Measurements from ENCODE around the gene FOXRED1. TPM values are rescaled to one million over a fixed set of nuclear protein-coding genes. Genes with fewer than 3 reads are reported as not detected.

Gene FOXRED1
- total and polyA plus RNA-seq, 2 of the 4 experiments (the other 2 are of a cell fraction): 15.1 to 28.3 TPM

- ATAC-seq (ENCODE audit: low read depth): no peak
- Histone ChIP-seq H3K27me3 (ENCODE audit: control insufficient read depth, insufficient read depth, low read length) (no peaks in the 10 kb centered on the region), H3K27ac (ENCODE audit: insufficient read depth, low read length) (no peak overlapping the region), H3K14ac (replicated peaks; ENCODE audit: low read depth, low read length) (no peak overlapping the region), H4K8ac (ENCODE audit: low read depth in 2 of 2, low read length in 2 of 2) (no peak overlapping the region), H3K23ac (ENCODE audit: low read depth, low read length) (no peak overlapping the region), H3K4me2 (ENCODE audit: low read depth, low read length) (no peak overlapping the region), H2AFZ (replicated peaks; ENCODE audit: low read length, poor library complexity) (no peak overlapping the region), H4K91ac (ENCODE audit: insufficient read depth, low read depth, low read length) (no peak overlapping the region), H3K79me1 (ENCODE audit: low read depth in 1 of 2, low read length in 2 of 2) (peaks cover 0 to 3% of the 10 kb centered on the region in 2 experiments; a peak in 2 of 4 replicates), H3K9ac (ENCODE audit: low read depth, low read length) (no peak overlapping the region), H3K9me1 (ENCODE audit: insufficient read depth, low read length) (no peaks in the 10 kb centered on the region), H2BK15ac (ENCODE audit: low read depth, low read length) (no peak overlapping the region), H2AK9ac (replicated peaks; ENCODE audit: low read depth, low read length, poor library complexity) (no peak overlapping the region), H4K20me1 (ENCODE audit: insufficient read depth, low read length) (no peaks in the 10 kb centered on the region), H3K4me3 (ENCODE audit: insufficient read depth, low read depth, low read length) (no peak overlapping the region), H2BK120ac (ENCODE audit: low read depth, low read length) (no peak overlapping the region), H3K4me1 (ENCODE audit: control insufficient read depth, insufficient read depth, low read length) (no peaks in the 10 kb centered on the region), H3K56ac (ENCODE audit: extremely low read depth, insufficient read depth, low read length) (no peak overlapping the region), H2AK5ac (ENCODE audit: low read depth, low read length) (no peak overlapping the region), H3K36me3 (ENCODE audit: control insufficient read depth, insufficient read depth, low read length) (peaks cover 35% of the 10 kb centered on the region), H2BK5ac (ENCODE audit: low read depth, low read length, poor library complexity, severe bottlenecking) (no peak overlapping the region), H4K5ac (ENCODE audit: low read depth, low read length) (no peak overlapping the region), H2BK20ac (ENCODE audit: low read depth, low read length) (no peak overlapping the region), H3K18ac (ENCODE audit: low read depth, low read length) (no peak overlapping the region), H3K4ac (ENCODE audit: low read depth, low read length) (no peak overlapping the region), H3K9me3 (ENCODE audit: control insufficient read depth, insufficient read depth, low read length) (no peaks in the 10 kb centered on the region)
- no TSS peak for BruUV-seq (replicated peaks)
- 100% methylated on average over 4 of the region's 5 CpGs; no CpG with 5 or more reads in 1 of the 2 experiments for WGBS, 2 experiments (ENCODE audit: extremely low coverage in 2 of 2, insufficient read length in 1 of 2)
- in situ Hi-C loops (cut with MboI; ENCODE audit: low sequenced_read_pairs): no loop called here
- POLR2A ChIA-PET (ENCODE audit: unreplicated experiment): interaction anchor here (0.6 kb wide), 1 partner anchor 126 kb away, joined by 13 read pairs; no protein-coding TSS in a partner anchor
- intact Hi-C loops (cut with micrococcal nuclease): no loop called here
- CTCF ChIA-PET: no interaction called here
- DNase-seq: no peak
- TF ChIP-seq MXI1 (IDR thresholded peaks at IDR 0.05; ENCODE audit: borderline replicate concordance, low read depth, low read length) (no peak), SMC3 (IDR thresholded peaks at IDR 0.05; ENCODE audit: low read depth, low read length) (no peak), RAD21 (IDR thresholded peaks at IDR 0.05; ENCODE audit: low read length) (no peak)
- dilution Hi-C loops (cut with HindIII; ENCODE audit: low sequenced_read_pairs, unreplicated experiment): no loop called here
Measured at GRCh38 chr11:126293726-126294125, 24.8 kb downstream of the FOXRED1 start.

Data from IMR-90 (cell line).